NCI-H2227 treated with DMSO at 0.1 percent for 48 hours (cell line): ENCODE measurements around the gene TBC1D22A.
"Not testable (repeated sequence)": the region's sequence is repeated elsewhere in the genome, so short reads cannot be mapped to it uniquely, and the experiment has no call there.

Experiments
- DNase-seq: peaks from one replicate; lab custom pipeline; 2025; lab: John Stamatoyannopoulos, UW

Gene TBC1D22A

DNA sequence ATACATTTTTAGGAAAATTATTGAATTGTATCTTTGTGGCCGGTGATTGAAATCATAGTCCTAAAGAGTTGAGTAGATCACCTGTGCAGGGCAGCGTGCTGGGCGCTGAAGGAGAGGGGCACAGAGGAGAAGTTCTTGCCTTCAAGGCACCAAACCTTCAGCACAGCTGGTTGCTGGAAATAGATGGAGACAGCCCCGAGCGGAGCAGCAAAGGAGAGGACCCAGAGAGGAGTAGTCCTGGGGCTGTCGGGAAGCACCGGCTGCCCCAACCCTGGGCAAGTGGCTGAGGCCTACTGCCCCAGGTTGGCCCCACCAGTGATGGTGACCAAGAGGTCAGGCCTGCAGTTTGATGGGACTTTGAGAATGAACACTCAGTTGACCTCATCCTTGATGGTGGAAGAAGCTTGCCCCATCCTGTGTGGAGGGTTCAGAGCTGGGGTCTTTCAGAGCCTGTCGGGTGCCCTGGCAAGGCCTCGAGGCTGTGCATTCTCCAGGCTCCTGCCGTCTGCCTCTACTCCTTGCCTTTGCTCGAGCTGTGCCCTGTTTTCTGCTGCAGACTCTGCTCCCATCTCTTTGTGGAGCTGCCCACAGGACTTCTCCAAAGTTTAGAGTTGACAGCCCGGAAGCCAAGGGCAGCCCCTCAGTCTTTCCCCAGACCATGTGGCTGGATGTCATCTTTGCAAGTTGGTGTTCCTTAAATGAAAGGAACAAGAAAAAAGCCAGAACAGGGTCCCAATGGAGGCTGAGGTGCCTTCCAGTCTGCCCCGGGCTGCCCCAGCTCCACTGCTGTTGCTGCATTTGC lies 285.1 kb downstream of the TBC1D22A start:
- DNase-seq, result no peak

DNA sequence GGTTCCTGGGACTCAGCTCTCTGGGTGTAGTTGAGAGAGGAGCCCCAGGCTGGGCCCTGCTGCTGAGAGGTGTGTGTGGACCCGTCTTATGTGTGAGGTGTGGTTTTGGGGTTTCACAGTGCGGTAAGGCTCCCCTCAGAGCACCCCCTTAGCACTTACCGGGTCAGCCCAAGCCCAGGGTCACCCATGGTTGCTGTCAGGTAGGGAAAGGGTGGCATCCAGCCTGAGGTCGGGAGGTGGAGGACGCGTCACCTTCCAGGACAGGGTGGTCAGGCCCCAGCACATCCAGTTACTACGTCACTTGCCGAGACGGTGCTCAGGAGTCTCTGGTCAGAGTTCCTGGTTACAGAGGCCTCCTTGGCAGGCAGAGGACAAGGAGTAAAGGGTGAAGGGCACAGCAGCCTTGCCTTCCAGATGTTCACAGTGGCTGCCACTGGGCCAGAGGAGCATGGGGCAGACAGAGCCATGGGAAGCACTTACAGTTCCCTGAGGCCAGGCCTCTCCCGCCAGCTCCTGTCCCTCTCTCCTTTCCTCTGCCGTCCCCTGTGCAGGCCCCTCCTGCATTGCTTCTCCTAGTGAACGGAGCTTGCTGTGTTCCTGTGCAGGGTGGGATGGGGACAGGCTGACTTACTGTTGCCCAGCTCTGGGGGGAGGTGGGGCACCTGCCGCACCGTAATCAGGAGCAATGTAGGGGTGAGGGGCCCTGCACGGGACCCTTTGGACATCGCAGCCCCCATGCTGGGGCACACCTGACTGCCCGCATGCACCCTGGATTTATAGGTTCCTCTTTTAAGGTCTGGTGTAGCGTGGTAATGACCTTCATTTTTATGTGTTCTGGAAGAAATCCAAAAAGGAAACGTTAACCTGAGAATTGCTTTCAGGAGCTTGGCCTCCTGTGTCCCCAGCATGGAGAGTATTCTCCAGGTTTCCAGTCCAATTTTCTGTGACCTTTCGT lies 285.9 kb downstream of the TBC1D22A start:
- DNase-seq, result no peak

DNA sequence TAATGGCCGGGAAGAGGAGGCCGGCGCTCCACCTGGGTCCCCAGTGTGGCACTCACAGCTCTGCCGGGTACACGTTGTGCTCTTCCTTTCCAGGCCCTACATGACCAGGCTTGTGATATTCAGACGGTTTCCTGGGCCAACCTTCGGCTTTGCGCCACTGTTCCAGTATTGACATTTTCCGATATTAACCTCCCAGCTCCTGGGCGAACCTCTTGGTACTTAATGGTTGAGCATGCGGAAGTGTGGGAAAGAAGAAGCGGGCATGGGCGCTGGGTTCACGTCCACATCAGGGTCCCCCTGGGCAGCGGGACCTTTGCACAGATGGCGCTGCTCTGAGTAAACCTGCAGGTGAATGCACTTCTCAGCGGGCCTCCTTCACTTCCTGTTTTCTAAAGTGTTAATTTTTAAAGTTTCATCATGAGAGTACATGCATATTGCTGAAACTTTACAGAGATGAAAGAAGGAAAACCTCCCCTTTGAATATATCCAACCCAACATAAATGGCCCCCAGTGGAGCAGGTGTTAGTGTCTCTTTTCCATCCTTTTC lies 286.7 kb downstream of the TBC1D22A start:
- no peak for DNase-seq

DNA sequence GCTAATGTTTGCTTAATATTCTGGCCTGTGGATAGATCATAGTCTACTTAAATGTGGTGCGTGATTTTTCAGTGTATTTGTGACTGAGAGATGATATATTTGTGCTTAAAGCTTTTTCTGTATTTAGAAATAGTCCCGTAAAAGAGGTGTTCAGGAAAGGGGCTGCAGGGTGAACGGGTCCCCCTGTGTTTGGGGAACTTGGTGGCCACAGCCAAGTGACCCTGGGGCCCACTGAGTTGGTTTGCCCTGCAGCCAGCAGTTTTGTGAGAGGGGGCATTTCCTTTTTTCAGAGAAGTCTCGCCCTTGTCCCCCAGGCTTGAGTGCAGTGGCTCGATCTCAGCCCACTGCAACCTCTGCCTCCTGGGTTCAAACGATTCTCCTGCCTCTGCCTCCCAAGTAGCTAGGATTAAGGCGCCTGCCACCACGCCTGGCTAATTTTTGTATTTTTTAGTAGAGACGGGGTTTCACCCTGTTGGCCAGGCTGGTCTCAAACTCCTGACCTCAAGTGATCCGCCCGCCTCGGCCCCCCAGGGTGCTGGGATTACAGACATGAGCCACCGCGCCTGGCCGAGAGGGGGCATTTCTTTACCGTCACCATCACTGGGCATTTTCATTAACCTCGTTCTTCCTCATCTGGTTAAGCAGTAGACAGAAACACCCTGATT lies 287.4 kb downstream of the TBC1D22A start:
- DNase-seq, result not testable (repeated sequence)

DNA sequence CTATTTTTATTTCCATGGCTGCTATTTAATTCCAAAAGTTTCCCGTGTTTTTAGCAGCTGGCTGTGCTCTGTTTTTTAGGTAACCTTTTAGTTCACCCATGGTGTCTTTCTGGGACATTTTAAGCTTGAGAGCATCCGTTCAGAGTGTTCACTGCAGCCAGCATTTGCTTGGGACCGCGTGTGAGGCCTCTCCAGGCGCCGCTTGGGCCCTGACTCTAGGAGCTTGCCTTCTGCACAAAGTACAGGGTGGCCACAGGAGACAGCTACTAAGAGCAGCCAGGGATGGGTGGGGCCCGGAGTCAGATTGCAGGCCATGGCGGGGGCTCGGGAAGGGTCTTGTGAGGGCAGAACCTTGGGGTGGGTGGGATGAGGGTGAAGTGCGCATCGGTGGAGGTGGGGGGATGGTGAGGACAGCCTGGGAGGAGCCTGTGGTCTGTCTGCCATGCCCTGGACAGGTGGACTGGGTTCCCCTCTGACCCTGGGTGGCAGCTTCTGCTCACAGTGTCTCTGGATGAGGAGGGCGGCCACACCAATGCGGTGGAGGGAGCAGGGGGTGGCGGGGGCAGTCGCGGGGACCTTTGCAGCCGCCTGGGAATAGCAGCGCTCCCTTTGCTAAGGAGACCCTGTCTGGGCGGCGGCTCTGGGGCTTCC lies 288.1 kb downstream of the TBC1D22A start:
- DNase-seq, result no peak

DNA sequence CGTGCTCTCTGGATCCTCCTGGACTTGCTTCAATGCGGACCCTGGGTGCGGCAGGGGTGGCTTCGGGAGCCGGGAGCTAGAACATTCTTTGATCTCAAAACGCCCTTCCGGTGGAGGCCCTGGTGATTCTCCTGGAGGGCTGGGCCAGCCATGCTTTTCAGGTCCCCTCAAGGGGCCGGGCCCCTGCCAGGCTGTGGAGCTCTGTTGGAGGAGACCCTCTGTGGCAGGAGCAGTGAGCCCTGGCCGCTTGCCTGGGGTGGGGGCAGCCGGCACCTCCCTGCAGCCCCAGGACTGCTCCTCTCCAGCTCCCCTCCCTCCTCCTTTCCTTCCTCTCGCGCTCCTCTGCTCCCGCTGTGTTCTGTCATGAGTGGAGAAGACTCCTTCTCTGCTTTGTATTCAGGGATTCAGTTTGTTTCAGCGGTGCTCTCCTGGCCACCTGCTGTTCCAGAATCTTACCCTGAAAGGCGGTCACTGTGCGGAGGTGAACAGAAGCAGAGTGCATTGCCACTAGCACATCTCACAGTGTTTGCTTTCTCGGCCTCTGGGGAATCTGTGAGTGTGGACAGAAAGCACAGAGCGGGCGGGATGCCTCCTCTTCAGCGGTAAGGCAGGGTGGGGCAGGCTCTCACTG lies 289.1 kb downstream of the TBC1D22A start:
- DNase-seq, result no peak

DNA sequence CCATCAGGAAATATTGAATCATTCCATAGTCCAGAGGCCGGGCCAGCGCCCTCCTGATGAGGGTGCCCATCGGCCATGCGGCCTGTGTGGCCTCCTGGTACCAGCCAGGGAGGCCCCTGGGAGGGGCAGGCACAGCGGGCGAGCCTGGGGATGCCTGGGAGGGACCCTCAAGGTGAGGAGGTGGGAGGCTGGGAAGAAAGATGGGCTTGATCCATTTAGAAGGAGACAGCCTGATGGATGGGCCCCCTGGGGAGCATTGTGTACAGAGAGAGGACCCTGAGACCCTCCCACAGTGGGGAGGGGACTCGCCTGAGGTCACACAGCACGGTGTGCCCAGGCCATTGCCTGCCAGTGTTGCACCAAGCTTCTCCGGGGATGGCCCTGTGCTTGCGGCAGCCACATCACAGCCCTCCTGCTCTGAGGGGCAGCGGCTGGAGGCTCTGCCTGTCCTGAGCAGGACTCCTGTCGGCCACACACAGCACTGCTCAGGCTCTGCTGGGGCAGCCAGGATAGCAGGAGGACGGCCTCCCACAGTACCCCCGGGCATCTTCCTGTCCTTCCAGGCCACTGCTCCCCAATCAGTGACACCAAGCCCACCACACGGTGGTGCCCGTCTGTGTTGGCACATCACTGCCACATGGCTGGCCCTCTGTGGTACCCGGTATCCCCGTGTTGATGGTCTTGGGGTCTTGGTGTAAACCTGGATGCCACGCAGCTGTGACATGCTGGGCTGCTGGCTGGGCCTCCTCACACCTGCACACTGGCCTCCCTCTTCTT lies 290.0 kb downstream of the TBC1D22A start:
- no peak for DNase-seq

DNA sequence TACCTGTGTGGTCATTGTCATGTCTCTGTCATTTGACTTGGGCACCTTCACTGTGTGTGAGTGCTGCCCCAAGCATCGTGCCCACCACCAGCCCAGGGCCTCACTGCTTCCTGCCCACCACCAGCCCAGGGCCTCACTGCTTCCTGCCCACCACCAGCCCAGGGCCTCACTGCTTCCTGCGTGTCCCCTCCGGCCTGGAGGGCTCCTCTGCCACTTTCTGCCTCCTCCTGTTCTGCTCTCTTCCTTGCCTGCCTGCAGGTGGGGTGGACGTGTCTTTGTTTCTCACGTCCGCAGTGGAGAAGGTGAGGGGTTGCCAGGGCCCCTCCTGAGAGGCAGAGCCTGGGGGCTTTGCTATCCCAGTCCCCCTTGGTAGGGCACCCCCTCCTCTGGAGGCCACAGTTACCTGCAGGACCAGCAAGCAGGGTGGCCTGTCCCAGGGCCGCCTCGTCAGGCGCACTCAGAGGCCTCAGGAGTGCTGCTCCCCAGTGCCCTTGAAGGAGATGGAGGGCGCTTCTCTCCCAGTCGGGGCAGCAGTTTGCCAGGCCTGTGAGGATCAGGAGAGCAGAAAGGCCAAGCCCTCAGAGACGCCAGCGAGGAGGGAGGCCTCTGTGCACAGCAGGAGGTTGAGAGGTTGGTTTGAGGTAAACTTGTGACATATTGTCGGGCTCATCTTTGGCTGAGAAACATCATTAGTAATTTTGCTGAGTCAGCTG lies 290.7 kb downstream of the TBC1D22A start:
- no peak for DNase-seq

DNA sequence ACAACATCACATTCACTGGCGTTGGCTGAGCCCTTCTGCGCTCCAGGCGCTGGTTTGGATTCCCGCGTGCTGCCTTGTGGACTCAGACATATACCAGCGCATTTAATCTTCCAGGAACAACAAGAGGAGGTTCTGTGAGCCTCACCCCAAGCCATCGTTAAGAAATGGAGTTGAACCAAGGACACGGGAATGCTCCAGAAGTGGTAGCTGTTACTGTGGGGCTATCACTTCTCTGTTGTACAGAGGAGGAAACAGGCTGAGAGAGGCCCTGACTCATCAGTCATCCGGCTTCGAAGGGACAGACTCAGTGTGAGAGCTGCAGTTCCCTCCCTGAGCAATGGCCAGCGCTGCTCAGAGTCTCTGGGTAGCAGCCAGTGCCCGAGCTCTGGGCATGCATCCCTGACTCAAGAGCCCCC lies 291.3 kb downstream of the TBC1D22A start:
- no peak for DNase-seq

DNA sequence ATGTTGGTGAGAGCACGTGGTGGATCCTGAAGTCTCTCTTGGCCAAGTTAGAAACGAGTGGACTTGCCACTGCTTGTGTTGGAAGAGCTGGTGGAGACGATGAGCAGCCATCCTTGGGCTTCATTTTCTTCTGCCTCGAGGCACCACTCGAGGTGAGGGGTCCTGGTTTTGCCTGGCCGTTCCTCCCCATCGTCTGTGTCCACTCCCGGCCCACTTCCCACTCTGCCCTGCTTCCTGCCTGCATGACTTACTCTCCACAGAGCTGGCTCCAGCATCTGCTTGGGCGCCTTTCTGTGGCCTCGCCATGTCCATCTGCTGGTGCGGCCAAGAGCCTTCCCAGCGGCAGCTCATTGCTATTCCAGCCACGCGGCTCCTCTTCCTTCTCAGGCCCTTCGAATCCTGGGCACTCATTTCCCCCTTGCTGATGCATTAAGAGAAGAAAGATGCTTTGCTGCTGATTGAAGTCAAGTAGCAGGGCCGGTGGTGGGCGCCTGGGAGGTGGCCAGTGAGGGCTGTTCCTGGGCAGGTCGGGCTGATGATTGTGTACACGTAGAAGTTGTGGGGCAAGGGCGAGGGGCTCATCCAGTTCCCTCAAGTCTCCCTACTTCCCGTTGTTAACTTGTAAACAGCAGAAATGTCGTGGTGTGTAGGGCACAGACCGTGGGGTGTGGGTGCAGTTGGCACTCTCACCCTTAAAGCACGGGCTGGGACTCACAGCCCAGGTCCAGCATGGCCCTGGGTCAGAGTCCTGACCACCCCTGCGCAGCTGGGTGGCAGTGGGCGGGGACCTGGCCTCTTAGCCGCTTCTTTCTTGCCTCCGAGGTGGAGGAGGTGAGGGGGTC lies 292.0 kb downstream of the TBC1D22A start:
- no peak for DNase-seq

DNA sequence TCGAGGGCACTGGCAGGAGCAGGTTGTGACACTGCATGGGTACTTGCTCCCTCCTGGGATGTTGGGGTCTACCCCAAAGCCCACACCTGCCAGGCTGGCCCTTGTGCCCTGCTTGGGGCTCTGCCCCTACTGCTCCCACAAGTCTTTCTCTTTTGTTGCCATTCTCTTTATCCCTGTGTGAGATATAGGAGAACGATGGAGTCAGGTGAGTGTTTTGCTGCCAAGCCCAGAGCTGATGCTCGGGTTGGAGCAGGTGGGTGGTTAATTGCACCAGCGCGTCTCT lies 292.6 kb downstream of the TBC1D22A start:
- no peak for DNase-seq

DNA sequence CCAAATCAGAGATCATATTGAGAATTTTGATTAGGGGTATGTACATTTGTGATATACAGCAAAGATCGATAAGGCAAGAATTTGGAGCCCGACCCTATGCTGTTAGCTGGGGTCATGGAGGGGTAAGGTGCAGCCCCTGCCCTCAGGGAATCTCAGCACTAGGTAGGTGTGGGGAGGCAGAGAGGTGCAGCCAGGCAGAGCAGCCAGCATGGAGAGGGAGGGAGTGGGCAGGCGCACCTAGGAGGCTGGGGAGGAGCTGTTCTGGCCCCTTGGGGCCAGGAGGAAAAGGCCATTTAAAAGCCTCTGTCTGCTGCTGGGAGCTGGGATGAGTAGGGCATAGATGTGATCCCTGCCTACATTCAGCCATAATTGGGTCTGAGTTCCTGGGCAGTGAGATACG lies 293.0 kb downstream of the TBC1D22A start:
- DNase-seq, result no peak

DNA sequence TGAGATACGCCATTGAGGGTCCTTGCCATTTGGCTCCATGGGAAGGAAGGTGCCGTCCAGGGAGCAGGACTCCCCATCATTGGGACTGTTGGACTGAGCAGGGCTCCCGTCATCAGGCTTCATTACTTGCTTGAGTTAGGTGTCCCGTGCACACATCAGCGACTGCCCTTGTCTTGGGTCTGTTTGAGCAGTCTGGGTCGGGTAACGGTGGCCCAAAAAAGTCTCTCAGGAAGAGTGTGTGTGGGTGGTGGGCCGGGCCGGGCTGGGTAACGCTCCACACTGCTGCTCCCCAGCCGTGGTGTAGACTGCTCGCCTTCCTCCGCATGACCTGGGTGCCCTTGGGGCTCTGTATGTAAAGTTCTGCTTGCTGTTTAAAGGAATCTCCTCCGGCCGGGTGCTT lies 293.5 kb downstream of the TBC1D22A start:
- DNase-seq, result no peak

DNA sequence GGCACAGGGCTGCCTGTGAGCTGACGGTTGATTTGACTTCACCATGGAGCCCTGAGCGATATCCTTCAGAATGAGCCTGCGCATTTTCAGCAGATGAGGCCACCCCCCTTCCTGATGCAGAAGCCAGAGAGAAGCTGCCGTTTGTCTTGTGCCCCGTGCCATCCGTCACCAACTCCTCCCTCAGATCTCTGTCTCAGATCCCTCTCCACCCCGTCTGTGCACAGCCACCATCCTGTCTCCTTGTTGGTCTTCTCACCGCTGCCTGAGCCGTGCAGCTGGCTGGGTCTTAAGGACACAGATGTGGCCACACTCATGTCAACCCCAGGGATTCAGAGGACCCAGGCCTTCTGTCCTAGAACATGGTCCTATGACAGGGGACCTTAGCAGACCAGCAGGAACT lies 293.9 kb downstream of the TBC1D22A start:
- no peak for DNase-seq

DNA sequence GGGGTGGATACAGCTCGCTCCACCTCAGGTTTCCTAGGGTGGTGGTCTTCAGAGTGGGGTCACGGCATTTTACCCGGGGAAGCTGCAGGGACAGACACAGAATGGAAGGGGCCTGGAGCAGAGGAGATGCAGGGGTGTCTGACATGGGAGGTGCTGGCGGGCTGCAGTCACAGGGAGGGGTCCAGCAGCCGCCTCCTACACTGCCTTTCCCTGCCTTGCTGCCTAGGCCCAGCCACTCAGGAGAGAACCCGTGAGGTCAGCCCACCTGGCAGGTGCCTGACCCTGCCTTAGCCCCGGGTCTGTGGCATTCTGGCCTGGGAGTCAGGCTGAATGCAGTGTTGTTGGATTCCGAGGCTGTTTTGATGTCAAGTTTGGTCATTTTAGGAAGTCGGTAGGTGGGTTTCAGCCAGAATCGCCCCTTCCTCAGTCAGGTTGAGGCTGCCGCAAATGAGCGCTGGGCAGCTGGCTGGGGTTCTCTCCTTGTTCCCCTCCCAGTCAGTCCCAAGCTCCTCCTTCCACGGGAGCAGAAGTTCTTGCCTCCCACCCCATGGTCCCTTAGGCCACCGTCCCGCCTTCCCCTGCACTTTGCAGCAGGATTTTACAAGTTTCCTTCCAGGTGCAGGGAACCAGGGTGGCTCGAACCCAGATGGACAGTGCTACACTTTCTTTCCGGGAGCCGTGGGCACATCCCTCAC lies 294.5 kb downstream of the TBC1D22A start:
- DNase-seq, result no peak

DNA sequence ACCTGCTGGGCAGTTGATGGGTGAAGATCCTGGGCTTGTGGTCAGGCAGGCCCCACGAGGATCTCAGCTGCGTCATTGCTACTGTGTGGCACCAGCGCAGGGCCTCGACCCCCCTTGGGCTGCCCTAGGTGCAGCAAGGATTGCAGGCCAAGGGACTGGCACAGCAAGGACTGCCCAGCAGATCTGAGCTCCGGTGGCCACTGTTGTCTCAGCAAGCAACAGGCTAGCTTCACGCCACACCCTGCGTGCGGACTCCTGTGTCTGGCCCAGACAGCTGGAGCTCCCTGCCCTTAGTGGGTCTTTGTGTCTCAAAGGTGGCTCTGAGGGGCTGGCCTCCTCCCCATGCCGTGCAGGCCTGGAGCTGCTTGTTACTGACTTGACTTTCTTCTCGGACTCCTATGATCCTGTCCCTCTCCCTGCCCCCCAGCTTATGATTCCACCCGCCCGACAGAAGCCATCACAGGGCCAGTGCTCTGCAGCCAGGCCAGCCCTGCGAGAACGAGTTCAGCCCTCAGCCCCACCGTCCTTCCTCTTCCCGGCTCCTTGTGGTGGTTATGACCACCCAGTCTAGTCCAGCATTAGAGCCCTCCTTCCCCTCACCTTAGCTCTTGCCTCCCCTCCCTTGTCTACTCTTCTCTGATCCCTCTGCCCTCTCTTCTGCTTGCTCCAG lies 295.6 kb downstream of the TBC1D22A start:
- DNase-seq, result no peak

DNA sequence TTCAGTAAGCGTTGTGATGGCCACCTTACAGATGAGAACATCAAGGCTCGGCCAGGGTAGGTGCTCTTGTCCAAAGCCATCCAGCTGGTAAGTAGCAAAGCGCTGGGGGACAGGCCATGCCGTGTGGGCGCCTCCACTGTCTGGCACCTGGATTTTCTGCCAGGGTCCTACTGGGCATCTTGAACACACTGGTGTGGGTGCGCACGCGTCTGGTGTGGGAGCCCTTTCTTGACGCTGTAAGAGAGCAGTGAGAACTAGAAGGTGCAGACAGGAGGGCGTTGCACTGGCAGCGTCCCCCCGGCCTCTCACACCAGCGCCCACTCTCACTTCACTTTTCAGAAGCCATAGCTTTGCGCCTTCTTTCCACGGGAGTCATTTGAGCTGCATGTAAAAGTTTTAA lies 296.6 kb downstream of the TBC1D22A start:
- no peak for DNase-seq

DNA sequence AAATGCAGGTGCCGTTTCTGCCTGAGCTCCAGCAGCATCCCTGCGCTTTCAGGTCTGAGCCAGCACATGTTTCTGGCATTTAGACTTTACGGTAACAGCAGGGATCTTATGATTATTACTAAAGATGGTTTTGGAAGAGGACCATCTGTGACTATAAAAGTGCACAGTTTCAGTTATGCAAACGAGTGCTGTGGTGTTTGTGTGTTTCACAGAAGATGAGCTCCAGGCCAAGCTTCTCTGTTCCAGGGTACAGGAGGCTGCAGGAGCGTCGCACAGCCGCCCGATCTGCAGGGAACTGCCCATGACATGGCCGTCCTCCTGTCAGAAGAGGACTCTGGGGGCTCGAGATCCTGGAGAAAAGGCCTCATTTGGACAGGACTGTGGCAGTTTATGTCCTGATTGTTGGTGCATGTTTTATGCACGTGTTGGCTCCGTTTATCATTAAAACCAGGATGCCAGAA lies 297.3 kb downstream of the TBC1D22A start:
- no peak for DNase-seq
